DOHH2 (cell line): ENCODE results near the gene ANXA1.

Source experiments
- H3F3A ChIP-seq: fragments of 200-600 bp; sonication (generic), shearing (Covaris generic); 2 replicates; pipeline ENCODE4 v1.6.0; 2016; ENCODE audit warnings: antibody characterized with exemption, mild to moderate bottlenecking; ENCODE audit not compliant: control insufficient read depth, insufficient read depth
- H3K27ac ChIP-seq: fragments of 200-600 bp; sonication (generic); 2 replicates; pipeline ENCODE4 v1.5.1; 2014; ENCODE audit warnings: low read depth, mild to moderate bottlenecking, low read length, moderate library complexity
- H3K27me3 ChIP-seq: fragments of 200-600 bp; sonication (generic); 2 replicates; pipeline ENCODE4 v1.6.1; 2014; ENCODE audit warnings: mild to moderate bottlenecking, low read length, mixed read lengths; ENCODE audit not compliant: control insufficient read depth
- H3K36me3 ChIP-seq: fragments of 200-600 bp; sonication (generic); 2 replicates; pipeline ENCODE4 v1.6.1; 2014; ENCODE audit warnings: mild to moderate bottlenecking, low read length, moderate library complexity, mixed read lengths; ENCODE audit not compliant: control insufficient read depth
- H3K4me1 ChIP-seq: fragments of 200-600 bp; sonication (generic); 2 replicates; pipeline ENCODE4 v1.6.1; 2014; ENCODE audit warnings: mild to moderate bottlenecking, low read length, mixed read lengths; ENCODE audit not compliant: control insufficient read depth
- H3K4me2 ChIP-seq: fragments of 200-600 bp; sonication (generic); 2 replicates; pipeline ENCODE4 v1.6.0; 2014; ENCODE audit warnings: mild to moderate bottlenecking, low read length, moderate library complexity
- H3K4me3 ChIP-seq: fragments of 200-600 bp; sonication (generic); 2 replicates; pipeline ENCODE4 v1.5.1; 2014; ENCODE audit warnings: mild to moderate bottlenecking, low read length, mixed read lengths
- H3K79me2 ChIP-seq: fragments of 200-600 bp; sonication (generic); 2 replicates; pipeline ENCODE4 v1.6.1; 2014; ENCODE audit warnings: mild to moderate bottlenecking, low read length, mixed read lengths; ENCODE audit not compliant: control insufficient read depth
- H3K9me2 ChIP-seq: fragments of 200-600 bp; sonication (generic); replicated peaks from 2 replicates; pipeline ENCODE4 v1.6.1; 2014; ENCODE audit warnings: mild to moderate bottlenecking, low read length, mixed read lengths; ENCODE audit not compliant: control insufficient read depth
- H3K9me3 ChIP-seq: fragments of 200-600 bp; sonication (generic); 2 replicates; pipeline ENCODE4 v1.6.1; 2014; ENCODE audit warnings: antibody characterized with exemption, low read length, mixed read lengths; ENCODE audit not compliant: control insufficient read depth, insufficient read depth
- H4K20me1 ChIP-seq: fragments of 200-600 bp; sonication (generic); 2 replicates; pipeline ENCODE4 v1.6.0; 2014; ENCODE audit warnings: low read depth, mild to moderate bottlenecking, antibody characterized with exemption, low read length, moderate library complexity; ENCODE audit not compliant: control insufficient read depth, insufficient read depth
- EZH2phosphoT487 ChIP-seq: fragments of 200-600 bp; sonication (generic); IDR thresholded peaks from 2 replicates; pipeline ENCODE4 v1.6.1; 2017; ENCODE audit warnings: borderline replicate concordance, mild to moderate bottlenecking, antibody characterized with exemption, low read length, moderate library complexity, mixed read lengths
- TF ChIP-seq, protein P1 (sequence below): fragments of 200-600 bp; sonication (generic); IDR thresholded peaks from one replicate; pipeline ENCODE4 v1.5.1; 2014; ENCODE audit warnings: antibody characterized with exemption, mild to moderate bottlenecking, low read depth, low read length; ENCODE audit not compliant: poor library complexity, severe bottlenecking

Gene ANXA1

DNA sequence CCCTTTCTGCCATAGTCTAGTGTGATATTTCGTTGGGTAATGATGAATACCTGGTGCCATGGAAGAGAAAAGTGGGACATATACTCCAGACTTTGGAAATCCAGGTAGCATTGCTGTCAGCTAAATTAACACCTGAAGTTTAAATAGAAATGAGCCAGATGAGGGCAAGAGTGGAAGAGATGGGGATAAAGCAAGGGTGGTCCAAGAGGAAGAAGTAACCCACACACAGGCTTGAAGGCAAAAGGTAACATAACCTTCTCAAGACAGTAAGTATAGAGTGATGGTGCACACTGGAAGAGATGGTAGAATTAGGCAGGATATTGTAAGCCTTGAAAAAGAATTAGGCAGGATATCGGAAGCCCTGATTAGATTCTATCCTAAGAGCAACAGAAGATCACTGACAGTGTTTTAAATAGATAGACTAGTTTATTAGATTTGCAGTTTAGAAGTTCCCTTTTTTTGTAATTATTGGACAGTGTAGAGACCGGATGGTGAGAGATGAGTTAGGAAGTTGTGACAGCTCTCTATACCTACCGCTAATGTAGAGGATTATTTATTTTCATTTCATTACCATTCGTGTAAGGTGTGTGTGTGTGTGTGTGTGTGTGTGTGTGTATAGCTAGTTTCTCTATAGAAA is 16.8 kb downstream of the ANXA1 start:
- H3K4me2 ChIP-seq: no peak overlapping the region
- H3F3A ChIP-seq: no peaks in the 10 kb centered on the region
- H4K20me1 ChIP-seq: no peaks in the 10 kb centered on the region
- no peaks in the 10 kb centered on the region for H3K9me3 ChIP-seq
- no peak overlapping the region for H3K4me3 ChIP-seq
- no peaks in the 10 kb centered on the region for H3K9me2 ChIP-seq
- H3K27ac ChIP-seq: no peak overlapping the region
- peaks cover 9% of the 10 kb centered on the region for H3K27me3 ChIP-seq
- H3K36me3 ChIP-seq: no peaks in the 10 kb centered on the region
- H3K79me2 ChIP-seq: no peaks in the 10 kb centered on the region
- TF ChIP-seq, protein P1, sequence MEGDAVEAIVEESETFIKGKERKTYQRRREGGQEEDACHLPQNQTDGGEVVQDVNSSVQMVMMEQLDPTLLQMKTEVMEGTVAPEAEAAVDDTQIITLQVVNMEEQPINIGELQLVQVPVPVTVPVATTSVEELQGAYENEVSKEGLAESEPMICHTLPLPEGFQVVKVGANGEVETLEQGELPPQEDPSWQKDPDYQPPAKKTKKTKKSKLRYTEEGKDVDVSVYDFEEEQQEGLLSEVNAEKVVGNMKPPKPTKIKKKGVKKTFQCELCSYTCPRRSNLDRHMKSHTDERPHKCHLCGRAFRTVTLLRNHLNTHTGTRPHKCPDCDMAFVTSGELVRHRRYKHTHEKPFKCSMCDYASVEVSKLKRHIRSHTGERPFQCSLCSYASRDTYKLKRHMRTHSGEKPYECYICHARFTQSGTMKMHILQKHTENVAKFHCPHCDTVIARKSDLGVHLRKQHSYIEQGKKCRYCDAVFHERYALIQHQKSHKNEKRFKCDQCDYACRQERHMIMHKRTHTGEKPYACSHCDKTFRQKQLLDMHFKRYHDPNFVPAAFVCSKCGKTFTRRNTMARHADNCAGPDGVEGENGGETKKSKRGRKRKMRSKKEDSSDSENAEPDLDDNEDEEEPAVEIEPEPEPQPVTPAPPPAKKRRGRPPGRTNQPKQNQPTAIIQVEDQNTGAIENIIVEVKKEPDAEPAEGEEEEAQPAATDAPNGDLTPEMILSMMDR: no peak
- TF ChIP-seq EZH2phosphoT487: no peak
- H3K4me1 ChIP-seq: no peaks in the 10 kb centered on the region

- no peak overlapping the region for H3K4me2 ChIP-seq
- H4K20me1 ChIP-seq: no peaks in the 10 kb centered on the region
- H3K27ac ChIP-seq: no peak overlapping the region
- TF ChIP-seq, protein P1: no peak
- no peak for TF ChIP-seq EZH2phosphoT487
- H3K27me3 ChIP-seq: peaks cover 9% of the 10 kb centered on the region
- no peaks in the 10 kb centered on the region for H3K9me2 ChIP-seq
- no peak overlapping the region for H3K4me3 ChIP-seq
- no peaks in the 10 kb centered on the region for H3K79me2 ChIP-seq
- H3F3A ChIP-seq: no peaks in the 10 kb centered on the region
- H3K9me3 ChIP-seq: no peaks in the 10 kb centered on the region
- H3K36me3 ChIP-seq: no peaks in the 10 kb centered on the region
- H3K4me1 ChIP-seq: no peaks in the 10 kb centered on the region
Measured at GRCh38 chr9:73170185-73170957, 18.7 kb downstream of the ANXA1 start.

DNA sequence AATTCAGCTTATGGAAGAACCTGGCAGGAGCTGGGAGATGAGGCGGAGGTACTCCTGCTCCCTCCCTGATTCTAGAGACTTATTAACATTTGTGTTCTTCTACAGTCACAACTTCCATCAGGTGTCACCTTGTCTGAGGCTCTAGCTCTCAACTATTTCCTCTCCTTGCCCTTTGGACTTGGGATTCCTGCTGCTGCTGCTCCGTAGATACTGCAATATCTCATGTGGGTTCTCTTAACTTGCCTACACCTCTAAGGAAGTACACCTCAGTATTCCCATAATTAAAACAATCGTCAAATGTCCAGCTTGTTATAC is 21.2 kb downstream of the ANXA1 start:
- Histone ChIP-seq H3K27ac (no peak overlapping the region), H3F3A (no peaks in the 10 kb centered on the region), H3K27me3 (no peaks in the 10 kb centered on the region; the same call in 1 of the 2 replicates), H3K4me2 (no peak overlapping the region), H3K79me2 (no peaks in the 10 kb centered on the region), H3K9me3 (no peaks in the 10 kb centered on the region), H3K4me3 (no peak overlapping the region), H3K4me1 (no peaks in the 10 kb centered on the region), H3K36me3 (no peaks in the 10 kb centered on the region), H4K20me1 (no peaks in the 10 kb centered on the region), H3K9me2 (no peaks in the 10 kb centered on the region)
- TF ChIP-seq EZH2phosphoT487: no peak
- TF ChIP-seq, protein P1: no peak
